Measurements from ENCODE around the gene JAKMIP1. TPM values are rescaled to one million over a fixed set of nuclear protein-coding genes. Genes with fewer than 3 reads are reported as not detected.

JAKMIP1 gene
- not detected for total RNA-seq

GRCh38 chr4:6200011-6200921 lies at the start of gene JAKMIP1:
Gene JAKMIP1 (minus strand): TSS chr4:6200549. CDS start chr4:6112850, 87,699 bp downstream.
- 0 to 2% methylated on average over 56 to 69 of the region's 107 CpGs for WGBS, 2 donors
- intact Hi-C loops (cut with DNase I; ENCODE audit: low total_unique reads): no loop called here
- peak in 1 of 2 donors; percentile 84 for DNase-seq (ENCODE audit: low spot score in 2 of 2)
- H3K4me3 ChIP-seq (ENCODE audit: low read depth, poor library complexity, severe bottlenecking): no peak within 1 kb of the TSS
- TF ChIP-seq POLR2A (IDR thresholded peaks at IDR 0.05) (no peak), CTCF (IDR thresholded peaks at IDR 0.05) (no peak)

DNA sequence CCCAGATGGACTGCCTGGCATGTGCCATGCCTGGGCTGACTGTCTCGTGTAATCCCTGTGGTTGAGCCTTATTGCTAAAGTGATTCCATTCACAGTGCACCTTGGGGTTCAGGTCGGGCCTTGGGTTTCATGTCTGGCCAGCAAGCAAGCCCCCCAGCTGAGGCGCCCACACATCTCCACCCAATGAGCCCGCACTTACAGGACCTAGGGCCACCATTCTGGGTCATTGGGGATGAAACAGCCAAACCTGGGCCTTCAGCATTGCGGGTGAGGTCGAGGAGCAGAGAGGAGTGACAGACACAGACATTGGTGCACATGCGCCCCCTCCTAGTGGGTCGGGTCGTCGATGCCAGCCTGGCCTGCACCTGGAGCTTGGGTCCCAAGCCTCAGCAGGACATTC lies 48.0 kb upstream of the JAKMIP1 start:
- 73 to 85% methylated on average over 9 to 10 of the region's 10 CpGs for WGBS, 2 donors
- TF ChIP-seq CTCF (IDR thresholded peaks at IDR 0.05) (no peak), POLR2A (IDR thresholded peaks at IDR 0.05) (no peak)
- intact Hi-C loops (cut with DNase I; ENCODE audit: low total_unique reads): loop anchor here (10.0 kb wide), 1 partner anchor 306 kb away; no protein-coding TSS in a partner anchor
- H3K4me3 ChIP-seq (ENCODE audit: low read depth, poor library complexity, severe bottlenecking): no peak overlapping the region
- DNase-seq (ENCODE audit: low spot score in 2 of 2): no peak

- H3K4me3 ChIP-seq (ENCODE audit: low read depth, poor library complexity, severe bottlenecking): no peak overlapping the region
- intact Hi-C loops (cut with DNase I; ENCODE audit: low total_unique reads): loop anchor here (10.0 kb wide), 1 partner anchor 309 kb away; no protein-coding TSS in a partner anchor
- TF ChIP-seq CTCF (IDR thresholded peaks at IDR 0.05) (no peak), POLR2A (IDR thresholded peaks at IDR 0.05) (no peak)
- WGBS, 2 donors: 46 to 54% methylated on average over 9 of the region's 9 CpGs
- DNase-seq (ENCODE audit: low spot score in 2 of 2): no peak
These were observed 45.9 kb upstream of the JAKMIP1 start for GRCh38 chr4:6246170-6246634.

GRCh38 chr4:6245246-6246169 lies 45.2 kb upstream of the JAKMIP1 start:
- no peak for DNase-seq (ENCODE audit: low spot score in 2 of 2)
- intact Hi-C loops (cut with DNase I; ENCODE audit: low total_unique reads): loop anchor here (10.0 kb wide), 1 partner anchor 309 kb away; no protein-coding TSS in a partner anchor
- no peak for TF ChIP-seq POLR2A (IDR thresholded peaks at IDR 0.05)
- TF ChIP-seq CTCF (IDR thresholded peaks at IDR 0.05): no peak
- WGBS, 2 donors: 18 to 23% methylated on average over 42 to 46 of the region's 67 CpGs
- H3K4me3 ChIP-seq (ENCODE audit: low read depth, poor library complexity, severe bottlenecking): no peak overlapping the region

DNA sequence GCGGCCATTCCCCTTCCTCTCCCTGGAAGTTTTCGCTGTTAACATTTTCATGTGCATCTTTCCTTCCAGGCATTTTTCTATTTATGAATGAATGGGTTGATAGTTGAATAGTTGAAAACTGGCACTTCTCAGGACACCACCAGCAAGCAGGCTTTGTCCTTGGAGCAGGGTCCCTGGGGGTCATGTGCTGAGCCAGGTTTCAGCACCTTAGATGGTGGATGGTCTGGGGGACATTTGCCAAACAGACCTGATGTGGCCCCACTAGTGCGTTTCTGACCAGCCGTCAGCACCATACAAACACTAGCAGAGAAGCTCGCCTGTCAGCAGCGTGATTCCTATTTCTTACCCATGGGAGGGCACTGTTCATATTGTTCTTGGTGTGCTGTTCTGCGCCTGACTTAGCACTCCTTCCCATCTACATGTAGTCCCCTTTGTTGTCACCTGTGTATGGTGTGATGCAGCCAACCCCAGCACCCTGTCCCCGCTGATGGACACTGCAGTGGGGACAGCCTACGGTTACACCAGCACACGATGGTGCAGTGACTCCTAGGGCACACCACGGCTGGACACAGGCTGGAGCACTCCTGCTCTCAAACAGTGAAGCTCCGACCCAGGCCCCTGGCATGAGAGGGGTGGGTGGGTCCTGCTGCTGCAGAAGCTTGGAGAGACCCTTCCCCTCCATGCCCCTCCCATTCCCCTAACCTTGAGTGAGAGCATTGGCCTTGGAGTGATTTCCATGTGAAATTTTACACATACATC lies 42.1 kb upstream of the JAKMIP1 start:
- intact Hi-C loops (cut with DNase I; ENCODE audit: low total_unique reads): loop anchor here (10.0 kb wide), 1 partner anchor 312 kb away; no protein-coding TSS in a partner anchor
- TF ChIP-seq CTCF (IDR thresholded peaks at IDR 0.05) (no peak), POLR2A (IDR thresholded peaks at IDR 0.05) (no peak)
- DNase-seq (ENCODE audit: low spot score in 2 of 2): no peak
- WGBS, 2 donors: 80 to 83% methylated on average over 12 of the region's 12 CpGs
- H3K4me3 ChIP-seq (ENCODE audit: low read depth, poor library complexity, severe bottlenecking): no peak overlapping the region

Measured in lower leg skin (tissue), 4 donors.